H1 (cell line): ENCODE results near the gene TMEM238. TPM values are rescaled to one million over a fixed set of nuclear protein-coding genes. Genes with fewer than 3 reads are reported as not detected.

Experiments
- CTCF ChIA-PET: fragments of 300-600 bp; sonication (Branson Sonifier 250); formaldehyde crosslinking; loops from one replicate; lab custom pipeline; 2021; ENCODE audit not compliant: partially characterized antibody; lab: Charles Lee
- POLR2A ChIA-PET: fragments of 300-600 bp; sonication (Branson Sonifier 250); formaldehyde crosslinking; loops from one replicate; lab custom pipeline; 2021; ENCODE audit warnings: inconsistent platforms; ENCODE audit not compliant: partially characterized antibody; lab: Charles Lee
- DNase-seq, 2 experiments: peaks; one replicate each; pipeline versions ENCODE4 v3.0.0 to v3.0.0-alpha.2; 2010 to 2022; ENCODE audit warnings: low spot score in 2 of 2, low read depth in 1 of 2, mixed read lengths in 1 of 2
- FAIRE-seq: peaks from 2 replicates; lab custom pipeline; 2011; peaks lifted over from hg19 to GRCh38; lab: Jason Lieb, UNC
- H2AFZ ChIP-seq: 2 replicates; pipeline ENCODE4 v1.8.1; 2012; ENCODE audit warnings: low read length, inconsistent platforms
- H2AK5ac ChIP-seq: 2 replicates; pipeline ENCODE4 v1.6.1; 2013; ENCODE audit warnings: low read depth, low read length
- H2BK120ac ChIP-seq: replicated peaks from 2 replicates; pipeline ENCODE3; 2013; ENCODE audit warnings: low read depth, low read length, inconsistent platforms
- H2BK12ac ChIP-seq: 2 replicates; pipeline ENCODE4 v1.6.1; 2013; ENCODE audit warnings: low read depth, low read length
- H2BK15ac ChIP-seq: 2 replicates; pipeline ENCODE4 v1.6.1; 2013; ENCODE audit warnings: low read length
- H2BK20ac ChIP-seq: 2 replicates; pipeline ENCODE4 v1.6.1; 2013; ENCODE audit warnings: low read length
- H2BK5ac ChIP-seq: 2 replicates; pipeline ENCODE4 v1.6.1; 2013; ENCODE audit warnings: low read depth, low read length
- H3K14ac ChIP-seq: 2 replicates; pipeline ENCODE4 v1.6.1; 2013; ENCODE audit warnings: inconsistent platforms; ENCODE audit not compliant: insufficient read length
- H3K18ac ChIP-seq: 2 replicates; pipeline ENCODE4 v1.6.1; 2013; ENCODE audit warnings: low read length; ENCODE audit errors: extremely low read depth
- H3K23ac ChIP-seq: 2 replicates; pipeline ENCODE4 v1.6.1; 2013; ENCODE audit warnings: inconsistent platforms; ENCODE audit not compliant: insufficient read length
- H3K23me2 ChIP-seq: 2 replicates; pipeline ENCODE4 v1.6.1; 2013; ENCODE audit warnings: low read depth, low read length
- H3K27ac ChIP-seq: 2 replicates; pipeline ENCODE4 v1.6.1; 2011; ENCODE audit warnings: low read depth, low read length, inconsistent platforms
- H3K27me3 ChIP-seq, 4 experiments: replicated peaks in 1 of 4; 1 replicate in 1 of 4; 2 replicates in 3 of 4; pipeline versions ENCODE4 v1.6.1 to v1.8.1; 2011 to 2013; ENCODE audit warnings: low read length in 3 of 4, mild to moderate bottlenecking in 3 of 4, inconsistent platforms in 2 of 4, mixed read lengths in 2 of 4, moderate library complexity in 1 of 4; ENCODE audit not compliant: control insufficient read depth in 3 of 4, insufficient read depth in 3 of 4; ENCODE audit errors: extremely low read depth in 1 of 4
- H3K36me3 ChIP-seq, 4 experiments: 2 replicates each; pipeline versions ENCODE4 v1.6.1 to v1.8.1; 2011 to 2013; ENCODE audit warnings: mild to moderate bottlenecking in 4 of 4, low read length in 3 of 4, moderate library complexity in 2 of 4, control low read depth in 1 of 4, inconsistent platforms in 1 of 4; ENCODE audit not compliant: insufficient read depth in 4 of 4, control insufficient read depth in 2 of 4
- H3K4ac ChIP-seq: replicated peaks from 2 replicates; pipeline ENCODE3; 2013; ENCODE audit warnings: low read length, low read depth, mixed read lengths, inconsistent platforms; ENCODE audit not compliant: insufficient read length
- H3K4me1 ChIP-seq, 4 experiments: replicated peaks in 1 of 4; 1 replicate in 1 of 4; 2 replicates in 3 of 4; pipeline versions ENCODE4 v1.6.1 to v1.8.1; 2011 to 2013; ENCODE audit warnings: low read length in 3 of 4, inconsistent platforms in 2 of 4, mixed read lengths in 1 of 4; ENCODE audit not compliant: insufficient read depth in 4 of 4, control insufficient read depth in 3 of 4
- H3K4me2 ChIP-seq, 2 experiments: 2 replicates each; pipeline versions ENCODE4 v1.6.1 to v1.8.1; 2011 to 2013; ENCODE audit warnings: low read depth in 2 of 2, low read length in 2 of 2, control low read depth in 1 of 2, inconsistent platforms in 1 of 2, mild to moderate bottlenecking in 1 of 2; ENCODE audit not compliant: insufficient read depth in 1 of 2
- H3K4me3 ChIP-seq, 4 experiments: fragments of 200-600, 300-600 bp in 1 of 4; sonication (generic), shearing (Covaris generic), sonication (Bioruptor Twin) in 1 of 4; 2 replicates each; pipeline versions ENCODE4 v1.5.1 to v1.8.1; 2011 to 2016; ENCODE audit warnings: low read length in 4 of 4, low read depth in 3 of 4, control low read depth in 2 of 4, inconsistent platforms in 2 of 4, mild to moderate bottlenecking in 2 of 4, mixed read lengths in 1 of 4, moderate library complexity in 1 of 4; ENCODE audit not compliant: insufficient read depth in 2 of 4; ENCODE audit errors: extremely low read depth in 1 of 4
- H3K56ac ChIP-seq: replicated peaks from 2 replicates; pipeline ENCODE3; 2013; ENCODE audit warnings: low read depth, mild to moderate bottlenecking, mixed read lengths, low read length, inconsistent platforms; ENCODE audit not compliant: insufficient read length
- H3K79me1 ChIP-seq: 2 replicates; pipeline ENCODE4 v1.6.1; 2013; ENCODE audit warnings: low read depth, low read length, control low read depth
- H3K79me2 ChIP-seq, 2 experiments: 2 replicates each; pipeline versions ENCODE4 v1.6.1 to v1.8.1; 2012 to 2013; ENCODE audit warnings: low read length in 2 of 2, mild to moderate bottlenecking in 2 of 2, inconsistent platforms in 1 of 2; ENCODE audit not compliant: insufficient read depth in 2 of 2, control insufficient read depth in 1 of 2
- H3K9ac ChIP-seq, 4 experiments: replicated peaks in 1 of 4; 1 replicate in 1 of 4; 2 replicates in 3 of 4; pipeline versions ENCODE4 v1.6.1 to v1.8.1; 2011 to 2013; ENCODE audit warnings: low read depth in 3 of 4, low read length in 3 of 4, control low read depth in 2 of 4, mild to moderate bottlenecking in 2 of 4, moderate library complexity in 2 of 4, inconsistent platforms in 1 of 4; ENCODE audit errors: extremely low read depth in 1 of 4
- H3K9me3 ChIP-seq, 2 experiments: 2 replicates each; pipeline versions ENCODE4 v1.6.1 to v1.8.1; 2012 to 2013; ENCODE audit warnings: mild to moderate bottlenecking in 2 of 2, moderate library complexity in 2 of 2, control low read depth in 1 of 2, inconsistent platforms in 1 of 2, low read depth in 1 of 2, low read length in 1 of 2, mixed read lengths in 1 of 2; ENCODE audit not compliant: insufficient read depth in 2 of 2
- H4K20me1 ChIP-seq, 2 experiments: replicated peaks in 1 of 2; 2 replicates each; pipeline versions ENCODE3 to v1.8.1; 2011 to 2013; ENCODE audit warnings: inconsistent platforms in 2 of 2, low read length in 2 of 2, mild to moderate bottlenecking in 1 of 2; ENCODE audit not compliant: insufficient read depth in 2 of 2, control insufficient read depth in 1 of 2
- H4K5ac ChIP-seq: 2 replicates; pipeline ENCODE4 v1.6.1; 2013; ENCODE audit warnings: low read length, low read depth, mixed read lengths, inconsistent platforms; ENCODE audit not compliant: insufficient read length
- H4K8ac ChIP-seq: 2 replicates; pipeline ENCODE4 v1.8.0; 2013; ENCODE audit warnings: mild to moderate bottlenecking, moderate library complexity, low read length, inconsistent platforms; ENCODE audit not compliant: insufficient read depth; ENCODE audit errors: extremely low read depth
- H4K91ac ChIP-seq: replicated peaks from 2 replicates; pipeline ENCODE3; 2013; ENCODE audit warnings: low read length, mixed read lengths, inconsistent platforms; ENCODE audit not compliant: insufficient read length
- BCL11A ChIP-seq, 2 experiments: IDR thresholded peaks; one replicate each; pipeline ENCODE4 v1.6.1; 2011; ENCODE audit warnings: low read depth in 2 of 2, low read length in 2 of 2, mild to moderate bottlenecking in 2 of 2
- TEAD4 ChIP-seq: IDR thresholded peaks from 2 replicates; pipeline ENCODE4 v1.6.1; 2012; ENCODE audit warnings: low read depth, low read length, inconsistent platforms, mixed read lengths
- WGBS, 2 experiments: shearing (Covaris generic) in 1 of 2; methylation state at CpG; one replicate each; pipeline versions ENCODE4 v1.1.6 to v1.1.7; 2013 to 2015; ENCODE audit warnings: low lambda C conversion rate in 2 of 2, mixed read lengths in 2 of 2, inconsistent platforms in 1 of 2, low coverage in 1 of 2, missing lambda C conversion rate in 1 of 2; ENCODE audit not compliant: insufficient replicate concordance in 2 of 2, insufficient coverage in 1 of 2, insufficient read length in 1 of 2; ENCODE audit errors: extremely low coverage in 1 of 2, missing lambda C conversion rate in 1 of 2; 5-methylcytosine and 5-hydroxymethylcytosine counted together
- polyA plus RNA-seq, 7 experiments: library from polyadenylated mRNA; depleted of rRNA in 3 of 7; stranded (reverse) in 5 of 7; unstranded in 2 of 7; fragments of >200 nt in 5 of 7; fragments of 200-250 nt in 2 of 7; gene quantifications; 1 replicate in 5 of 7; 2 replicates in 1 of 7; 4 replicates in 1 of 7; pipeline versions ENCODE4 v1.2.1 to v1.2.3, GENCODE V29; 2011 to 2013; ENCODE audit warnings: missing spikeins in 2 of 7, mixed read lengths in 2 of 7
- total RNA-seq: library from RNA; stranded (reverse); fragmentation: NEBNext Ultra II Directional; extraction: Animal tissue kit (Norgen Biotek cat#: 25700); gene quantifications from 2 replicates; pipeline ENCODE4 v1.2.1, GENCODE V29; 2021
- TF ChIP-seq, protein P1 (sequence below): IDR thresholded peaks from 2 replicates; pipeline ENCODE4 v1.6.1; 2011; ENCODE audit warnings: low read length, improper control_type of control experiment
- TF ChIP-seq, protein P2 (sequence below): IDR thresholded peaks from 2 replicates; pipeline ENCODE4 v1.6.1; 2012; ENCODE audit warnings: low read length, inconsistent platforms

Gene TMEM238
- total and polyA plus RNA-seq, 2 of the 8 experiments (the other 6 are each of a cell fraction or from before 2014, with no cell fraction given), result 0.53 to 3.8 TPM

DNA sequence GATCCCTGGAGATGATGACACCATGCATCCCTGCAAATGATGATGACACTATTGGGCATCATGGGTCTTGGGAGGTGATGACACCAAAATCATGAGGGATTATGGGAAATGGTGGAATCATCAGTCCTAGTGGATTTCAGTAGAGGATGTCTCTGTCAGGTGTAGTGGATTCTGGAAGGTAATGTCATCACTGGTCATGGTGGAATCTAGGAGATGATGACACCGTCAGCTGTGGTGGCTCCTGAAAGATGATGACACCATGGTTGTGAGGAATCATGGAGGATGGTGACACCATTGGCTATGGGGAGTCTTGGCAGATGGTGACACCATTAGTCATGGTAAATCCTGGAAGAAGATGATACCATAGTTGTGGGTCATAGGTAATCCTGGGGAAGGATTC lies 47.1 kb upstream of the TMEM238 start:
- DNase-seq (no peak), FAIRE-seq (no peak)
- Histone ChIP-seq H3K9me3 (0 out of 4 replicates have a peak, but pooled peaks cover 0 to 9% of the 10 kb centered on the region in 2 experiments), H3K23me2 (peaks cover 13% of the 10 kb centered on the region; the same call in 1 of the 2 replicates), H3K4me3 (no peak overlapping the region), H3K4me2 (no peak overlapping the region), H2BK12ac (no peak overlapping the region), H3K4me1 (peaks cover 0 to 3% (median 0%) of the 10 kb centered on the region in 4 experiments; a peak in 1 of 7 replicates), H4K91ac (no peak overlapping the region), H2AK5ac (no peak overlapping the region), H3K23ac (no peak overlapping the region), H3K14ac (no peak overlapping the region), H4K5ac (no peak overlapping the region), H2BK20ac (no peak overlapping the region), H2AFZ (no peak overlapping the region), H3K79me1 (peaks cover 6% of the 10 kb centered on the region), H4K8ac (no peak overlapping the region), H4K20me1 (peaks cover 0 to 14% of the 10 kb centered on the region in 2 experiments), H2BK5ac (no peak overlapping the region), H3K27ac (no peak overlapping the region), H3K18ac (no peak overlapping the region), H3K79me2 (no peaks in the 10 kb centered on the region), H3K36me3 (no peaks in the 10 kb centered on the region), H2BK120ac (no peak overlapping the region), H2BK15ac (no peak overlapping the region), H3K9ac (no peak overlapping the region), H3K56ac (no peak overlapping the region), H3K27me3 (peaks cover 0 to 2% (median 0%) of the 10 kb centered on the region in 4 experiments; a peak in 2 of 7 replicates), H3K4ac (no peak overlapping the region)
- ChIA-PET CTCF (no interaction called here), POLR2A (no interaction called here)
- TF ChIP-seq, protein P1, sequence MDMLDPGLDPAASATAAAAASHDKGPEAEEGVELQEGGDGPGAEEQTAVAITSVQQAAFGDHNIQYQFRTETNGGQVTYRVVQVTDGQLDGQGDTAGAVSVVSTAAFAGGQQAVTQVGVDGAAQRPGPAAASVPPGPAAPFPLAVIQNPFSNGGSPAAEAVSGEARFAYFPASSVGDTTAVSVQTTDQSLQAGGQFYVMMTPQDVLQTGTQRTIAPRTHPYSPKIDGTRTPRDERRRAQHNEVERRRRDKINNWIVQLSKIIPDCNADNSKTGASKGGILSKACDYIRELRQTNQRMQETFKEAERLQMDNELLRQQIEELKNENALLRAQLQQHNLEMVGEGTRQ, result no peak
- no peak for TF ChIP-seq TEAD4
- no peak for TF ChIP-seq BCL11A (IDR thresholded peaks at IDR 0.05; ENCODE audit: low read depth in 2 of 2, low read length in 2 of 2)
- TF ChIP-seq, protein P2, sequence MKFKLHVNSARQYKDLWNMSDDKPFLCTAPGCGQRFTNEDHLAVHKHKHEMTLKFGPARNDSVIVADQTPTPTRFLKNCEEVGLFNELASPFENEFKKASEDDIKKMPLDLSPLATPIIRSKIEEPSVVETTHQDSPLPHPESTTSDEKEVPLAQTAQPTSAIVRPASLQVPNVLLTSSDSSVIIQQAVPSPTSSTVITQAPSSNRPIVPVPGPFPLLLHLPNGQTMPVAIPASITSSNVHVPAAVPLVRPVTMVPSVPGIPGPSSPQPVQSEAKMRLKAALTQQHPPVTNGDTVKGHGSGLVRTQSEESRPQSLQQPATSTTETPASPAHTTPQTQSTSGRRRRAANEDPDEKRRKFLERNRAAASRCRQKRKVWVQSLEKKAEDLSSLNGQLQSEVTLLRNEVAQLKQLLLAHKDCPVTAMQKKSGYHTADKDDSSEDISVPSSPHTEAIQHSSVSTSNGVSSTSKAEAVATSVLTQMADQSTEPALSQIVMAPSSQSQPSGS, result no peak
- 91% methylated on average over 1 of the region's 1 CpG; no CpG with 5 or more reads in 1 of the 2 experiments for WGBS, 2 experiments
